Kidney (tissue), 14 donors: Measurements from ENCODE around the gene KIRREL3. TPM values are rescaled to one million over a fixed set of nuclear protein-coding genes. Genes with fewer than 3 reads are reported as not detected.

ENCODE experiments used
- DNase-seq, 5 donors: peaks; one replicate each; pipeline ENCODE4 v3.0.0-alpha.2; 2013 to 2020
- FAIRE-seq: peaks from 2 replicates; lab custom pipeline; 2012; peaks lifted over from hg19 to GRCh38; lab: Jason Lieb, UNC
- H3K27ac ChIP-seq, 2 donors: one replicate each; pipeline ENCODE4 v1.7.0; 2013; ENCODE audit warnings: low read depth in 2 of 2, low read length in 2 of 2, inconsistent platforms in 1 of 2
- H3K27me3 ChIP-seq: one replicate; pipeline ENCODE4 v1.7.1; 2013; ENCODE audit warnings: low read length, inconsistent platforms; ENCODE audit not compliant: control insufficient read depth, insufficient read depth
- H3K36me3 ChIP-seq, 3 donors: one replicate each; pipeline versions ENCODE4 v1.7.0 to v1.7.1; 2013; ENCODE audit warnings: low read length in 3 of 3, control low read depth in 1 of 3, inconsistent platforms in 1 of 3; ENCODE audit not compliant: insufficient read depth in 3 of 3, control insufficient read depth in 2 of 3
- H3K4me1 ChIP-seq, 3 donors: one replicate each; pipeline versions ENCODE4 v1.7.0 to v1.7.1; 2013; ENCODE audit warnings: low read length in 3 of 3, inconsistent platforms in 1 of 3, low read depth in 1 of 3; ENCODE audit not compliant: control insufficient read depth in 2 of 3, insufficient read depth in 2 of 3
- H3K4me3 ChIP-seq, 3 donors: one replicate each; pipeline versions ENCODE4 v1.7.0 to v1.8.1; 2013; ENCODE audit warnings: low read length in 3 of 3, control low read depth in 1 of 3, inconsistent platforms in 1 of 3
- H3K9ac ChIP-seq, 3 donors: one replicate each; pipeline versions ENCODE4 v1.7.0 to v1.7.1; 2013; ENCODE audit warnings: low read length in 3 of 3, control low read depth in 1 of 3, inconsistent platforms in 1 of 3
- H3K9me3 ChIP-seq, 3 donors: one replicate each; pipeline versions ENCODE4 v1.7.0 to v1.7.1; 2013; ENCODE audit warnings: low read length in 3 of 3, control low read depth in 1 of 3, inconsistent platforms in 1 of 3; ENCODE audit not compliant: control insufficient read depth in 2 of 3, insufficient read depth in 1 of 3
- CTCF ChIP-seq: IDR thresholded peaks from 3 replicates; pipeline ENCODE4 v1.5.1; 2012; ENCODE audit warnings: mild to moderate bottlenecking, moderate library complexity, borderline replicate concordance; ENCODE audit not compliant: insufficient read depth; ENCODE audit errors: extremely low read depth
- intact Hi-C: fragments of 100-400 bp; cut with DNase I; formaldehyde crosslinking; loops from one replicate; pipeline ENCODE4 v1.11.1; 2022
- polyA plus RNA-seq: library from polyadenylated mRNA; stranded (reverse); fragments of 350-450 nt; fragmentation: Illumina TruSeq; extraction: RNeasy Lipid Tissue Mini Kit (QIAGEN cat#74804); gene quantifications from one replicate; pipeline ENCODE4 v1.2.3, GENCODE V29; 2014; ENCODE audit warnings: low read depth, low replicate concordance; ENCODE audit not compliant: insufficient read depth
- total RNA-seq: library from RNA; stranded (reverse); fragmentation: NEBNext Ultra II Directional; extraction: Animal tissue kit (Norgen Biotek cat#: 25700); gene quantifications from one replicate; pipeline ENCODE4 v1.2.1, GENCODE V29; 2021
- donor health status: control.
- donor health status: control.
- donor health status: control.
- donor health status: control.
- donor health status: control.
- donor health status: DM: yes; HTN: yes; CAD: no.
- donor health status: Normal renal cell carcinoma (clear cell type).

KIRREL3 gene
- total and polyA plus RNA-seq, 2 donors from 2014 or later, result 0.19 to 0.22 TPM

- no peak overlapping the region for H3K27ac ChIP-seq
- H3K27me3 ChIP-seq, result no peaks in the 10 kb centered on the region
- FAIRE-seq, result no peak
Observed at GRCh38 chr11:126538071-126538470, 462.5 kb downstream of the KIRREL3 start.

GRCh38 chr11:126537492-126537891, 463.1 kb downstream of the KIRREL3 start:
- Histone ChIP-seq H3K27me3 (no peaks in the 10 kb centered on the region), H3K4me3 (no peak overlapping the region), H3K27ac (no peak overlapping the region), H3K9ac (no peak overlapping the region), H3K9me3 (no peaks in the 10 kb centered on the region), H3K36me3 (no peaks in the 10 kb centered on the region), H3K4me1 (no peaks in the 10 kb centered on the region)
- no peak for TF ChIP-seq CTCF
- DNase-seq (no peak), FAIRE-seq (no peak)
- intact Hi-C loops, result no loop called here

More at GRCh38 chr11:126538071-126538470, 462.5 kb downstream of the KIRREL3 start:
- Histone ChIP-seq H3K36me3 (no peaks in the 10 kb centered on the region), H3K4me1 (no peaks in the 10 kb centered on the region), H3K4me3 (no peak overlapping the region), H3K9ac (no peak overlapping the region), H3K9me3 (no peaks in the 10 kb centered on the region)
- TF ChIP-seq CTCF, result no peak
- DNase-seq, result peak in 2 of 5 donors; percentile 44 to 58
- intact Hi-C loops, result no loop called here

- intact Hi-C loops, result no loop called here
- H3K27ac ChIP-seq, result no peak overlapping the region
Observed at GRCh38 chr11:126534141-126534805, 466.3 kb downstream of the KIRREL3 start.

More at GRCh38 chr11:126534141-126534805, 466.3 kb downstream of the KIRREL3 start:
- no peak for FAIRE-seq
- no peak for TF ChIP-seq CTCF
- Histone ChIP-seq H3K9me3 (no peaks in the 10 kb centered on the region), H3K36me3 (no peaks in the 10 kb centered on the region), H3K9ac (no peak overlapping the region), H3K4me3 (no peak overlapping the region), H3K4me1 (no peaks in the 10 kb centered on the region), H3K27me3 (no peaks in the 10 kb centered on the region)
- no peak for DNase-seq
